ENCODE data around the gene MPV17L2. TPM values are rescaled to one million over a fixed set of nuclear protein-coding genes. Genes with fewer than 3 reads are reported as not detected.

MPV17L2 gene
- total and polyA plus RNA-seq, 3 donors from 2014 or later = 11.2 to 15.8 (median 15.2) TPM

- TF ChIP-seq POLR2A (IDR thresholded peaks at IDR 0.05) (no peak), CTCF (IDR thresholded peaks at IDR 0.05) (no peak)
- no peaks in the 10 kb centered on the region for H3K9me3 ChIP-seq
- peak overlapping the region in 1 of 2 donors; percentile 6 for H3K4me3 ChIP-seq
- no peak overlapping the region for H3K27ac ChIP-seq
- intact Hi-C loops (cut with DNase I; ENCODE audit: low total_unique reads) = loop anchor here (10.0 kb wide), 1 partner anchor 54 kb away; no protein-coding TSS in a partner anchor
- DNase-seq = no peak
- peaks cover 6% of the 10 kb centered on the region for H3K4me1 ChIP-seq
- H3K27me3 ChIP-seq = no peaks in the 10 kb centered on the region
- 61 to 72% methylated on average over 47 to 62 of the region's 66 CpGs for WGBS, 2 donors
- H3K36me3 ChIP-seq (ENCODE audit: low read depth, missing control alignments) = no peaks in the 10 kb centered on the region
These were observed 24.2 kb upstream of the MPV17L2 start for GRCh38 chr19:18168673-18169381.

GRCh38 chr19:18170714-18171255, 22.2 kb upstream of the MPV17L2 start:
- no peak overlapping the region for H3K4me3 ChIP-seq
- H3K4me1 ChIP-seq = peaks cover 9% of the 10 kb centered on the region
- peak overlapping the region in 1 of 2 donors; percentile 58 for H3K27ac ChIP-seq
- no peak for TF ChIP-seq POLR2A (IDR thresholded peaks at IDR 0.05)
- TF ChIP-seq CTCF (IDR thresholded peaks at IDR 0.05) = no peak
- no peaks in the 10 kb centered on the region for H3K9me3 ChIP-seq
- intact Hi-C loops (cut with DNase I; ENCODE audit: low total_unique reads) = no loop called here
- no peaks in the 10 kb centered on the region for H3K36me3 ChIP-seq (ENCODE audit: low read depth, missing control alignments)
- WGBS, 2 donors = 36 to 38% methylated on average over 15 to 16 of the region's 16 CpGs
- H3K27me3 ChIP-seq = no peaks in the 10 kb centered on the region
- peak; percentile 59 for DNase-seq

- Histone ChIP-seq H3K36me3 (ENCODE audit: low read depth, missing control alignments) (no peaks in the 10 kb centered on the region), H3K9me3 (no peaks in the 10 kb centered on the region), H3K27ac (no peak overlapping the region), H3K27me3 (no peaks in the 10 kb centered on the region), H3K4me1 (peaks cover 9% of the 10 kb centered on the region), H3K4me3 (no peak overlapping the region)
- 84 to 87% methylated on average over 8 of the region's 8 CpGs for WGBS, 2 donors
- DNase-seq = no peak
- TF ChIP-seq CTCF (IDR thresholded peaks at IDR 0.05) = no peak
- no peak for TF ChIP-seq POLR2A (IDR thresholded peaks at IDR 0.05)
- intact Hi-C loops (cut with DNase I; ENCODE audit: low total_unique reads) = no loop called here
These were observed 21.3 kb upstream of the MPV17L2 start for GRCh38 chr19:18171605-18172327.

GRCh38 chr19:18172331-18173053, 20.5 kb upstream of the MPV17L2 start:
- no peak for TF ChIP-seq CTCF (IDR thresholded peaks at IDR 0.05)
- no peak for TF ChIP-seq POLR2A (IDR thresholded peaks at IDR 0.05)
- H3K9me3 ChIP-seq = no peaks in the 10 kb centered on the region
- no peak overlapping the region for H3K27ac ChIP-seq
- peaks cover 9% of the 10 kb centered on the region for H3K4me1 ChIP-seq
- WGBS, 2 donors = 78 to 81% methylated on average over 6 to 7 of the region's 7 CpGs
- no peaks in the 10 kb centered on the region for H3K27me3 ChIP-seq
- H3K36me3 ChIP-seq (ENCODE audit: low read depth, missing control alignments) = no peaks in the 10 kb centered on the region
- no peak for DNase-seq
- no peak overlapping the region for H3K4me3 ChIP-seq
- intact Hi-C loops (cut with DNase I; ENCODE audit: low total_unique reads) = no loop called here

Data from testis (tissue), 3 donors.